ENCODE measurements around the gene SMC1B.
"Not testable (repeated sequence)": the region's sequence is repeated elsewhere in the genome, so short reads cannot be mapped to it uniquely, and the experiment has no call there.

SMC1B gene, protein sequence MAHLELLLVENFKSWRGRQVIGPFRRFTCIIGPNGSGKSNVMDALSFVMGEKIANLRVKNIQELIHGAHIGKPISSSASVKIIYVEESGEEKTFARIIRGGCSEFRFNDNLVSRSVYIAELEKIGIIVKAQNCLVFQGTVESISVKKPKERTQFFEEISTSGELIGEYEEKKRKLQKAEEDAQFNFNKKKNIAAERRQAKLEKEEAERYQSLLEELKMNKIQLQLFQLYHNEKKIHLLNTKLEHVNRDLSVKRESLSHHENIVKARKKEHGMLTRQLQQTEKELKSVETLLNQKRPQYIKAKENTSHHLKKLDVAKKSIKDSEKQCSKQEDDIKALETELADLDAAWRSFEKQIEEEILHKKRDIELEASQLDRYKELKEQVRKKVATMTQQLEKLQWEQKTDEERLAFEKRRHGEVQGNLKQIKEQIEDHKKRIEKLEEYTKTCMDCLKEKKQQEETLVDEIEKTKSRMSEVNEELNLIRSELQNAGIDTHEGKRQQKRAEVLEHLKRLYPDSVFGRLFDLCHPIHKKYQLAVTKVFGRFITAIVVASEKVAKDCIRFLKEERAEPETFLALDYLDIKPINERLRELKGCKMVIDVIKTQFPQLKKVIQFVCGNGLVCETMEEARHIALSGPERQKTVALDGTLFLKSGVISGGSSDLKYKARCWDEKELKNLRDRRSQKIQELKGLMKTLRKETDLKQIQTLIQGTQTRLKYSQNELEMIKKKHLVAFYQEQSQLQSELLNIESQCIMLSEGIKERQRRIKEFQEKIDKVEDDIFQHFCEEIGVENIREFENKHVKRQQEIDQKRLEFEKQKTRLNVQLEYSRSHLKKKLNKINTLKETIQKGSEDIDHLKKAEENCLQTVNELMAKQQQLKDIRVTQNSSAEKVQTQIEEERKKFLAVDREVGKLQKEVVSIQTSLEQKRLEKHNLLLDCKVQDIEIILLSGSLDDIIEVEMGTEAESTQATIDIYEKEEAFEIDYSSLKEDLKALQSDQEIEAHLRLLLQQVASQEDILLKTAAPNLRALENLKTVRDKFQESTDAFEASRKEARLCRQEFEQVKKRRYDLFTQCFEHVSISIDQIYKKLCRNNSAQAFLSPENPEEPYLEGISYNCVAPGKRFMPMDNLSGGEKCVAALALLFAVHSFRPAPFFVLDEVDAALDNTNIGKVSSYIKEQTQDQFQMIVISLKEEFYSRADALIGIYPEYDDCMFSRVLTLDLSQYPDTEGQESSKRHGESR

GRCh38 chr22:45413368-45414211, at the start of gene SMC1B, which contains the start of gene RIBC2:
Gene SMC1B (minus strand): TSS chr22:45413599. CDS start chr22:45413567, 32 bp downstream.
Gene RIBC2 (plus strand): TSS chr22:45413693. CDS start chr22:45413887, 194 bp downstream.
- DNase-seq, result peak; percentile 74

GRCh38 chr22:45462034-45462655, 48.7 kb upstream of the SMC1B start:
- no peak for DNase-seq

DNA sequence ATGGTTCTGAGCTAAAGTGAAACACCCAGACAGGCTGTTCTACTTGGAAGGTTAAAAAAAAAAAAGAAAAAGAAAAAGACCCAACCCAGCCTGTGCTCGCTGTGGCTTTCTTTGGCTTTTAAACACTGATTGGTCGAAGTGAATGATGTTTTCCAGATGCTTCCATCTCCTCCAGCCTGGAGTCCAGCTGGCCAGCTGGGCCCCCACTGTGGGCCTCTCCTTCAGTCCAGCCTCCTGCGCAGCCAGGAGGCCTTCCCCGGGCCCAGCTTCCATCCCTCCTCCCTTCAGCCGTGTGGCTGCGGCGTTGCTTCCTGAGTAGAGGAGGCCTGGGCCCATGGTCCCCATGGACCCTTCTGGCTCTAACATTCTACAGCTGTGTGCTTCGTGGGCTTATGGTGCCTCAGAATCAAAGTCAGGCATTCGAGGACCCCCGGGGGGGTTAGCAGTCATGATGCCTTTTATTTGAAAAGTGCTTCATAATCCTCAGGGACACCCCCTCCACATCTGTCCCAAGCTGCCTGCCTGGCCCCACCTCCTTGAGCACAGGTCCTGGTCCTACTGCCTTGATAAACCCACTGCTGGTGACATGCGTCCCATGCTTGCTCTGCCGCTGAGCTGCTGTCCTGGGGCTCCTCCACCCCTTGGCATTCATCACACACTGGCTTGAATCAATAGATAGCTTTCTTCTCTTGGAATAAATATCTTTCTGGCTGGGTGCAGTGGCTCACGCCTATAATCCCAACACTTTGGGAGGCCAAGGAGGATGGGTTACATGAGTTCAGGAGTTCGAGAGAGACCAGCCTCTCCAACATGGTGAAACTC, 47.1 kb upstream of the SMC1B start:
- DNase-seq, result no peak

DNA sequence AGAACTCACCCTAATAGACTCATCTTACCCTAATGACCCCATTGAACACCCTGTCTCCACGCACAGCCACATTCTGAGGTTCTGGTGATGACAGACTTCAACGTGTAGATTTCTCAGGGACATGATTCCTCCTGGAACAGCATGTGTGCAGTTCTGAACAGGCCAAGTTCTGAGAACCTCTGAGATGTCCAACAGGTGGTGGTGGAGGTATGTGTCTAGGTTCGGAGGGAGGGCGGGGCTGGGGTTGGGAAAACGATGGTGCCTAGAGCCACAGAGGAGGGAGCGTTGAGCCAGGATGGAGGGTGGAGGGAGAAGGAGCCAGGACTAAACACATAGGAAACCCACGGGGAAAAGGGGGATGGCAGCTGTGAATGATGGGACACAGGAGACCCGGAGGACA, 45.8 kb upstream of the SMC1B start:
- no peak for DNase-seq

- no peak for DNase-seq
Observed at GRCh38 chr22:45458532-45458931, 45.1 kb upstream of the SMC1B start.

DNA sequence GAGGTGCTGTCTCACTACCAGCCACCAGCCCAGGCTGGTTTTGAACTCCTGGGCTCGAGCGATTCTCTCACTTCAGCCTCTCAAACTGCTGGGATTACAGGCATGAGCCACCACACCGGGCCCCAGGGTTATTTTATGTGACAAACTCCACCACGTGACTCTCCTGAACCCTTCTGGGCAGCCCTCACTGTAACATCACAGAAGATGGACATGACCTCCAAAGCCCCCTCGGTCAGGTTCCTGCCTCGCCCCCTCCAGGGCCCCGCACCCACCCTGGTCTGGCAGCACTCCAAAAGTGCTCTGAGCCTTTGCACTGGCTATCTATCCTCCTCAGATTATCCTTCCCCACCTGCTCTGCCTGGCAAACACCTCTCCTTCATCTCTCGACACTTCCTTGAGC, 43.4 kb upstream of the SMC1B start:
- no peak for DNase-seq

GRCh38 chr22:45455621-45456020, 42.2 kb upstream of the SMC1B start:
- DNase-seq, result no peak

- DNase-seq, result no peak
Observed at GRCh38 chr22:45455212-45455611, 41.8 kb upstream of the SMC1B start.

DNA sequence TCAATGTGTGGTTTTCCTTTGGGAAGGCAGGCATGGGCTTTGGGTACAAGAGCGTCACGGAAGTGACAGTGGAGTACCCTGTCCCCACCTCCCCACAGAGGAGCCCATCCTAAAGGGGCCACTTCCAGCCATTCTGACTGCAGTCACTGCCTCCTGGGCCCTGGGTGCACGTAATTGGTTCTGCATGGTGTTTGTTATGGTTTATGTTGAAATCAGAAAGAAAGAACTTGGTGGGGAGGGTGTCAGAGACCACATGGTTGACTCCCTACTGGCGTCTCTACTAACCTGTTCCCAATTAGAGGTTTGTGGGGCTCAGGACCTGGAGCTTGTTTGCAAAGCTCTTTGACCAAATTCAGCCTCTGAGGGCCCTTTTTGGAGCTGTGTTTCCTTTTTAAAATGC, 40.9 kb upstream of the SMC1B start:
- no peak for DNase-seq

DNA sequence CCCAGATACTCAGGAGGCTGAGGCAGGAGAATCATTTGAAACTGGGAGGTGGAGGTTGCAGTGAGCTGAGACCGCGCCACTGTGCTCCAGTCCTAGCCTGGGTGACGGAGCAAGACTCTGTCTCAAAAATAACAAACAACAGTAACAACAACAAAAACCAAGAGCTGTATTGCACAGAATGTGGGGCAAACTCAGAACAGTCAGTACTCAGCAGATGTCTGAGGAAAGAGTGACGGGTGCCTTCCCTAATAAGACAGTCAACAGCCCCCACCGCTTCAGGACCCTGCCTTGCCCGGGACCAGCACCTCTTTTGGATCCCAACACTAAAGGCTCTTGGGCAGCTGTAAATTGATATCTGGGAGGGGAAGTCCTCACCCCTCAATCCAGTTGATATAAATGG, 40.4 kb upstream of the SMC1B start:
- DNase-seq, result no peak

DNA sequence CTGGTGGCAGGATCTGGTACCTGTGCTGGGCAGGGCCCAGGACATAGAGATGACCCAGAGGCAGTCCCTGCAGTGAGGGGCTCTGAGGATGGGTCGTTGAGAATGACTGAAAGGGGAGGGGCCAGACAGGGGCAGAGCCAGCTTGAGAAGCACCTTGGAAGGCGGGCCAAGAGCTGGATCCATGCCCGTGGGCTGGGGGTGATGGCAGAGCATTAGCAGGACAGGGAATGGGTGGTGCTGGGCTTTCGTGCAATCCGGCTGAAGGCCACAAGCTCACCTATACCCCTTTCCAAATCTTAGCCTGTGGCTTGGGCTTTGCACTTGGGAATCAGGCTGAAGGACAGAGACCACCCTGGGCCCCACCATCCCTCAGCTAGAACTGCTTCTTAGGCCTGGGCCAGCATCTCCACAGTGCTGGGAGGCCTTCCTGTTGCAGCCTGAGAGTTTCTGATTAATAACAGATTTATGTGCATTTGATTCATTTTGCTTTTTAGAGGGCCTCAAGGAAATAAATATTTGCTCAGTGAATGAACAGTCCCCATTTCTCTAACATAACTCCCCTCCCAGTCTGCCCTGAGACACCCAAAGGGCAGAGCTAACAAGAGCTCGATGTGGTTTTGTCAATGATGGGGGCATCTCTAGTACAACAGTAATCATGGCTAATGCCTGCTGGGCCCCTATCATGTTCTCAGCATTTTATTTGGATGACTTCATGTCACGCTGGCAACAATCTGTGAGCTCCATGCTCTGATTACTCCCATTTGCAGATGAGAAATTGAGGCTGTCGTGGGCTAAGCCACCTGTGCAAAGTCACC, 39.4 kb upstream of the SMC1B start:
- DNase-seq, result no peak

DNA sequence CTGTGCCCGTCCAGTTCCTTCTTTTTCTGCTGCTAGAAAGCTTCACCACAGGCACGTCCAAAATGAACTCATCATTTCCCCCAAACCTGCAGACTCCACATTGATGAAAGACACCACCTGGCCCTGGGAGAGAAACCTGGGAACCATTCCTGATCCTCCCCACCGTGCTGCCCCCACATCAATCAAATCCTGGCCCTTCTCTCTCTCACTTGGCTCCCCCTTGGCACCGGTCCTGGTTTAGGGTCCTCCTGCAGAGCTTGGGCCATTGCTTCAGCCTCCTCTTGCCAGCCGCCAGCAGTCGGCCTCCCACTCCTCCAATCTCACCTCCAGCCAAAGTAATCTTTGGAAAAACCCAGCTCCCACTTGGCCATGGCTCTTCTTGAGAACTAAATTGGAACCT, 38.6 kb upstream of the SMC1B start:
- DNase-seq, result no peak

DNA sequence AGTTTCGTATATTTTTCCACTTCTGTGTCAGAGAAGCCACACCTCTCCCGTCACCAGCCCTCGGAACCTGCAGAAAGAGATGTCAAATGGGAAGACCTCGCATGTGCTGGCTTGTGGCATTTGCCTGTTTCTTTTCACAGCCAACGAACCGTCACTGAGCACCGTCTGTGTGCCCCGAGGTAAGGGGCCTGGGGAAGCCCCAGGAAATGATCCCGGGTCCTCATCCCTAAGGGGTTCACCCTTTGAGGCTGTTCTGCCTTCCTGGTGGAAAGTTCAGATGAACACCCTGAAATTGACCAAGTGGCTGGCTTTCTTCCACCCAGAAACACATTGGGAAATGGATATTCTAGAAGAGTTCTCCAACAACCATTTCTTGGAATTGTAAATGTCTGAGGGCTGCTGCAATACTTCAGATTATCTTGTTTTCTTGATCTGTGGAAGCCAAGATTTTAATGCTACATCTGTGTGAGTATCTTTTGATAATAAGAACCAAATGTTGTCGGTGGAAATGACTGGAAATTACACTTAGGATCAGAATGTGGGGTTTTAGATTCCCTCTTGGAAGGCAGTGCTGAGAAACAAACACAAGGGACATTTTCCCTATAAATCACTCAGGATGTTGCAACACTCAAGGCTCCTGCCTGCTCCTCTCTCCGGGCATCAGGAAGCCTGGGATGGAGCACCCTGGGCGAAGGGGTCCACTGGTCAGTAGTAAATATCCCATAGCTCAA, 37.7 kb upstream of the SMC1B start:
- DNase-seq, result no peak

DNA sequence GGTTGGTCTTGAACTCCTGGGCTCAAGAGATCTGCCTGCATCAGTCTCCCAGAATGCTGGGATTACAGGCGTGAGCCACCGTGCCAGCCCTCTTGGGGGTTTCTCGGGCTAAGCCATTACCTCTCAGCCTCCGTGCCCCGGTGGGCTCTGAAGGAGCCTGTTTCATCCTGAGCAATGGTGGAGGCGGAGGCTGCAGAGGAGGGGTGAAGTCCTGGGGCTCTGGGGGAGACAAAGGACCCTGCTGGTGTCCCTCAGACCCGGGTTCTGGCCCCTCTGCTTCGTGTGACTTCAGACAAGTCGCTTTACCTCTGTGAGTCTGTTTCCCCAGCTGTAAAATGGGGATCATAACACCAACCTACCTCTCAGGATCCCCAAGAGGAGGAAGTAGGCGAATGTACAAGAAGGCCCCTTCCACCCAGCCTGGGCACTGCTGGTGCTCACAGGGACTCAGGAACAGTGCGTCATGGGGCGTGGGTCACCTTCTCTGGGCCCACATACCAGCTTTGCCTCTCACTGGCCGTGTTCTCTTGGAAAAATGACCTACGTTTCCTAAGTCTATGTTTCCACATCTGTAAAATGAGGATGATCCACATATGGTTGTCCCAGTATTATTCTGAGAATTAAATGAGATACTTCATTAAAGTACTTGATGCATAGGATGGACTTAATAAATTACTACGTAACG, 36.8 kb upstream of the SMC1B start:
- no peak for DNase-seq

DNA sequence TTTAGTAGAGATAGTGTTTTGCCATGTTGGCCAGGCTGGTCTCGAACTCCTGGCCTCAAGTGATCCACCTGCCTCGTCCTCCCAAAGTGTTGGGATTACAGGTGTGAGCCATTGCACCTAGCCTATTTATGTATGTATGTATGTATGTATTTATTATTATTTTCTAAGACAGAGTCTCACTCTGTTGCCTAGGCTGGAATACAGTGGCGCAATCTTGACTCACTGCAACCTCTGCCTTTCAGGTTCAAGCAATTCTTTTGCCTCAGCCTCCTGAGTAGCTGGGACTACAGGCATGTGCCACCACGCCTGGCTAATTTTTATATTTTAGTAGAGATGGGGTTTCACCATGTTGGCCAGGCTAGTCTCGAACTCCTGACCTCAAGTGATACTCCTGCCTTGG, 36.0 kb upstream of the SMC1B start:
- DNase-seq, result not testable (repeated sequence)

DNA sequence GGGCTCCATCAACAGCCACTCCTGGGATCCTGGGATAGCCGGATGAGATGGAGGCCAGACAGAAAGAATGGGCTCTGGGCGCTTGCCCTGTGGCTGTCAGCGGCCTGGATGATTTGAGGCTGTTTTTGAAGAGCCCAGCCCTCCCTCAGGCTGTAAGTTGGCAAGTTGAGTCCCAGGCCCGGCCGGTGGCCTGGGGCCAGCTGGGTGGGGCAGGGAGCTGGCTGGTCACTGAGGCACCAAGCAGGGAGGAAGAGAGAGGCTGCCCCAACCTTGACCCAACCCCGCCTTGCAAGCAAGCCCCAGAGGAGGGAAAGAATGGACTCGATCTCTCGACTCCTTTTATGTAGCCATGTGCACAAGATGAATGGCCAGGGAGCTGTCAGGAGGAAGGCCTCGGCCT, 35.0 kb upstream of the SMC1B start:
- no peak for DNase-seq

DNA sequence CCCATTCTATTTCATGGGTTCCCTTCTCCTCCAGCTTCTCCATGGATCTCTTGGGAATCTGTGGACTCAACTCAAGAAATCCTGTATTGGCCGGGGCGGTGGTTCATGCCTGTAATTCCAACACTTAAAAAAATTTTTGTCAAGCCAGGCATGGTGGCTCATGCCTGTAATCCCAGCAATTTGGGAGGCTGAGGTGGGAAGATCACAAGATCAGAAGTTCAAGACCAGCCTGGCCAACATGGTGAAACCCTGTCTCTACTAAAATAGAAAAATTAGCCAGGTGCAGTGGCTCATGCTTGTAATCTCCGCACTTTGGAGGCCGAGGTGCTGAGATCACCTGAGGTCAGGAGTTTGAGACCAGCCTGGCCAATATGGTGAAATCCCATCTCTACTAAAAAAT, 34.2 kb upstream of the SMC1B start:
- not testable (repeated sequence) for DNase-seq

DNA sequence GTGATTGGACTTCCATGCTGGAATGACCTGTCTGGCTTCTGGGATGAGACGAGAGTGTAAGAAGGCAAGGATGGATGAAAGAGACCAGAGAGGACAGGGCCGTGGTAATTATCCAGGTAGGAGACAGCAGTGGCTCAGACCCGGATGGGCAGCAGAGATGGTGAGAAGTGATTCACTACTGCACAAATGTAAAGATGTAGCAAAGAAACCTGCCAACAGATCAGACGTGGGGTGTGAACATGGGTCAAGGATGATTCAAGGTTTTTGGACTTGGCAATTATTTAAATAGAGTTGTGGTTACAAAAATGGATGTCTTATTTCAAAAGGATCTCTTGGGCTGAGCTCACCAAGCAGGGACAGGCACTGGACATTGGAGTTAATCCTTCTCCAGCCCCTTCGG, 32.8 kb upstream of the SMC1B start:
- no peak for DNase-seq
